HUES48 (cell line): Measurements from ENCODE around the gene BAG1.
A peak's percentile ranks its signal among the peaks of the same experiment; 100 is the strongest.

Experiments used
- H3K27ac ChIP-seq: one replicate; pipeline ENCODE4 v1.7.0; 2013; ENCODE audit warnings: low read depth, low read length, inconsistent platforms
- H3K27me3 ChIP-seq: 2 replicates; pipeline ENCODE4 v1.6.1; 2013; ENCODE audit warnings: mild to moderate bottlenecking, low read length; ENCODE audit not compliant: control insufficient read depth, insufficient read depth
- H3K36me3 ChIP-seq: 2 replicates; pipeline ENCODE4 v1.6.1; 2013; ENCODE audit warnings: low read length; ENCODE audit not compliant: control insufficient read depth, insufficient read depth
- H3K4me1 ChIP-seq: 2 replicates; pipeline ENCODE4 v1.6.1; 2013; ENCODE audit warnings: mild to moderate bottlenecking, low read length; ENCODE audit not compliant: control insufficient read depth, insufficient read depth
- H3K4me3 ChIP-seq: 2 replicates; pipeline ENCODE4 v1.5.1; 2013; ENCODE audit warnings: mild to moderate bottlenecking, low read depth, low read length
- H3K9ac ChIP-seq: 2 replicates; pipeline ENCODE4 v1.6.1; 2013; ENCODE audit warnings: mild to moderate bottlenecking, low read depth, low read length, moderate library complexity
- H3K9me3 ChIP-seq: 2 replicates; pipeline ENCODE4 v1.6.1; 2013; ENCODE audit warnings: low read length; ENCODE audit not compliant: control insufficient read depth, insufficient read depth

The BAG1 gene

DNA sequence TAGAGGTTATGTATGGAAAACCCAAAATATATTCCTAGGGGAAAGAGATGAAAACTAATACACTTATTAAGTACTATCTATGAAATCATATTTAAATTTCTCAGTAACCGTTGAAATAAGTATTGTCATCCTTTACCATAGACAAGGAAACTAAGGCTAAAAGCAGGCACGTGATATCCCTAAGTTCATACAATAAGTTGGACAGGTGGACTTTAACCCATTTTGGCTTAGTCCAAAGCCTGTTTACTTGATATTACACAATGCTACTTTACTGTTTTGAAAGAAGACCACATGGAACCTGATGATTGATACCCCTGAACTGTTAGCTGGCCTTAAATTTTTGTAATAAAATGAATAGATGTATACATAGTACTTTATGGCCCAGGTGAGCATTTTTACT, 29.3 kb upstream of the BAG1 start:
- no peak overlapping the region for H3K4me3 ChIP-seq
- no peak overlapping the region for H3K9ac ChIP-seq
- no peak overlapping the region for H3K27ac ChIP-seq
- peaks cover 61% of the 10 kb centered on the region for H3K36me3 ChIP-seq
- H3K4me1 ChIP-seq = no peaks in the 10 kb centered on the region
- H3K9me3 ChIP-seq = no peaks in the 10 kb centered on the region
- no peaks in the 10 kb centered on the region for H3K27me3 ChIP-seq

DNA sequence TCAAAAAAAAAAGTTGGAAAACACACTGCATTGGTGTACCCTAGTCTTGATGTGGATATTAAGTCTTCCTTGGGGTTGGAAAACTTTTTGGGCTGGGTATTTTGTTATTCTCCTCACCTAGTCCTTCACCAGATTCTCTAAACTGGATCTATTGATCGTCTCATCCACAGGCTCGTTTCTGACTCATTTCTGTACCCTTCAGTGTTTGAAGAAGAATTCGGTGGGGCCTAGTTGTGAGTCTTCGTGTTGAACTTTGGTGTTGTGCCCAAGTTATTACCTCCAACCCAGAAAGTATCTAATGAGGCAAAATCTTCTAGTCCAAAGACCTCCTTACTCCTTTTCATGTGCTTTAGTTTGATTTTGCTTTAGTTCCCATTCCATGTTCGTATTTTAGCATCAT, 27.4 kb upstream of the BAG1 start:
- H3K9ac ChIP-seq = no peak overlapping the region
- H3K9me3 ChIP-seq = no peaks in the 10 kb centered on the region
- no peaks in the 10 kb centered on the region for H3K4me1 ChIP-seq
- no peak overlapping the region for H3K27ac ChIP-seq
- H3K27me3 ChIP-seq = no peaks in the 10 kb centered on the region
- peaks cover 42% of the 10 kb centered on the region for H3K36me3 ChIP-seq
- H3K4me3 ChIP-seq = no peak overlapping the region

DNA sequence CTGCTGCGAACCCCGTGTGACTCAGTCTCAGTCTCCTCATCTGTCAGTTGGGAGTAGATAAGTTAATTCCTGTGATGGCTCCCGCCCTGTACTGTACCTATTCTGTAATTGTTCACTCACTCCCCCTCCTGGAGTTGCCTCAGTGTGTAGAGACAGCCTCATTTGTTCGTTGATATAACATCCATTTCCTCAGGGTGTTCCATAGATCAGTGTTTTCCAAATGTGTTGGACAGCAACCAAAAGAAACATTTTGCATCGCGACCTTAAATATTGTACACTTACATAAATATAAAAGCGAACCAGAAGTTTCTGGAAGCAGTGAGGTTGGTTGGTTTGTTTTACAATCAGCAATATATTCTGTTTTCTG, 26.5 kb upstream of the BAG1 start:
- Histone ChIP-seq H3K9me3 (no peaks in the 10 kb centered on the region), H3K27me3 (no peaks in the 10 kb centered on the region), H3K9ac (peak overlapping the region; percentile 81), H3K4me1 (no peaks in the 10 kb centered on the region), H3K27ac (peak overlapping the region; percentile 96), H3K4me3 (peak overlapping the region; percentile 95), H3K36me3 (peaks cover 33% of the 10 kb centered on the region)

DNA sequence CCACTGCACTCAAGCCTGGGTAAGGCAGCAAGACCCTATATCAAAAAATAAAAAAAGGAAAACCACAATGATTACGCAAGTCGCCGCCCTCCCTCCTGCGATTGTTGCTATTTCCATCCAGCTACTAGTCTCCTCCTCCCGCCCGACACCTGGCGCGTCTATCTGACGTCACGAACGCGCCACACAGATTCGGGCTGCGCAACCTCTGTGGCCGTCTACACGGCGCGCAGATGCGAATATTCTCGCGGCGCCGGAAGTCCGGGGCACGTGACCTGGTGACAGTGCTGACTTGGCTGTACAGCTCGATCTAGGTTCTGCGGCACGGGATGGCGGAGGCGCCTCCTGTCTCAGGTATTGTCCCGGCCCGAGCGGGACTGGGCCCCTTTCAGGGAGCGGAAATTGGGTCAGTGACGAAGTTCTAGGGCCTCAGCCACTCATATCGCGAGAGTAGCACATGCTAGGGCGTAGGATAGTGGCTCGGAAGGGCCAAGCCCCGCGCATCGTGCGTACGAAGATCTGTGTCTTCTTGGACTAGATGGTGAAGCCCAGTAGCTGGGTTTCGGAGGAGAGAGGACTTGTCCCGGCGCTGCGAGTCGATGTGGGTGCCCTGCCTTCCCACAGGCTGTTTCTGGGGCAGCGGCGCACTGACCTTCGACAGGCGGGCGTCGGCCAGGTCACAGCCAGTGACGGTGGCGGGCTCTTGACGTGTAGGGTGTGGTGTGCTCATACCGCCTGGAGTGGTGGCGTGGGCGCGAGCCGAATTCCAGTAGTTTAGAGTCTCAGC, 25.9 kb upstream of the BAG1 start, which contains the start of gene NFX1:
Gene NFX1 (plus strand): TSS at position 270 of the 784 bp plus-strand sequence. CDS start 57 bp downstream, at position 327.
- peak within 1 kb of the TSS; percentile 99 for H3K9ac ChIP-seq

DNA sequence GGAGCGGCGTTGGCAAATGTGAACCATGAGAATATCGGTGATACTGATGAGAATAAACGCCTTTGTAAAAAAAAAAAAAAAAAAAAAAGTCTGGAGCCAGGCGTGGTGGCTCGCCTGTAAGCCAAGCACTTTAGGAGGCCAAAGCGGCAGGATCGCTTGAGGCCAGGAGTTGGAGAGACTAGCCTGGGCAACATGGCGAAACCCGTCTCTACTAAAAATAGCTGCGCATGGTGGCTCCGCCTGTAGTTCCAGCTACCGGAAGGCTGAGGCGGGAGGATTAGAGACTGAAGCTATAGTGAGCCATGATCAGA, 25.4 kb upstream of the BAG1 start:
- Histone ChIP-seq H3K4me3 (peak overlapping the region; percentile 95), H3K36me3 (peaks cover 22% of the 10 kb centered on the region), H3K9ac (peak overlapping the region; percentile 99), H3K27me3 (no peaks in the 10 kb centered on the region), H3K4me1 (no peaks in the 10 kb centered on the region), H3K9me3 (no peaks in the 10 kb centered on the region), H3K27ac (peak overlapping the region; percentile 96)

More for the DNA sequence above, 25.9 kb upstream of the BAG1 start, which contains the start of gene NFX1:
- peak within 1 kb of the TSS; percentile 96 for H3K27ac ChIP-seq
- H3K4me3 ChIP-seq = peak within 1 kb of the TSS; percentile 95
- no peaks in the 10 kb centered on the region for H3K9me3 ChIP-seq
- peaks cover 27% of the 10 kb centered on the region for H3K36me3 ChIP-seq
- no peaks in the 10 kb centered on the region for H3K27me3 ChIP-seq
- no peaks in the 10 kb centered on the region for H3K4me1 ChIP-seq

DNA sequence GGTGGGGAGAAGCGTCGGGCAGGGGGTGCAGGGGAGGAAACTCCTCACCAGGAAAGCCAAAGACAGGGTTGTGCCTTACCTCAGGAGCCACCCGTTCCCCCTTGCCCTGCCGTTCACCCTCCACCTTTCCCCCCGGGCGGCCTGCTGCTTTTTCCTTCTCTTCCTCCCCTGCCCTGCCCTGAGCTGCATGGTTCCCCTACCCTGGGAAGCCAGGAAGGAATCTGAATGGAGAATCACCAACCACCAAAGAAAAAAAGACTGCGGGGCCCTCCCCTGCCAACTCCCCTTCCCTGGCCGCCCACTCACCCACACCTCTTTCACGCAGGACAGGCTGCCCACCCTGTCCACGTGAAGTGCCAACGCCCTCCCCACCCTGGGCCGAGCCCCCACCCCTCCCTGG, 25.0 kb upstream of the BAG1 start:
- 0 out of 2 replicates have a peak overlapping the region, but pooled peaks have one; percentile 40 for H3K9ac ChIP-seq
- no peaks in the 10 kb centered on the region for H3K4me1 ChIP-seq
- peak overlapping the region; percentile 96 for H3K27ac ChIP-seq
- no peaks in the 10 kb centered on the region for H3K9me3 ChIP-seq
- H3K36me3 ChIP-seq = peaks cover 18% of the 10 kb centered on the region
- peak overlapping the region; percentile 95 for H3K4me3 ChIP-seq
- H3K27me3 ChIP-seq = no peaks in the 10 kb centered on the region

DNA sequence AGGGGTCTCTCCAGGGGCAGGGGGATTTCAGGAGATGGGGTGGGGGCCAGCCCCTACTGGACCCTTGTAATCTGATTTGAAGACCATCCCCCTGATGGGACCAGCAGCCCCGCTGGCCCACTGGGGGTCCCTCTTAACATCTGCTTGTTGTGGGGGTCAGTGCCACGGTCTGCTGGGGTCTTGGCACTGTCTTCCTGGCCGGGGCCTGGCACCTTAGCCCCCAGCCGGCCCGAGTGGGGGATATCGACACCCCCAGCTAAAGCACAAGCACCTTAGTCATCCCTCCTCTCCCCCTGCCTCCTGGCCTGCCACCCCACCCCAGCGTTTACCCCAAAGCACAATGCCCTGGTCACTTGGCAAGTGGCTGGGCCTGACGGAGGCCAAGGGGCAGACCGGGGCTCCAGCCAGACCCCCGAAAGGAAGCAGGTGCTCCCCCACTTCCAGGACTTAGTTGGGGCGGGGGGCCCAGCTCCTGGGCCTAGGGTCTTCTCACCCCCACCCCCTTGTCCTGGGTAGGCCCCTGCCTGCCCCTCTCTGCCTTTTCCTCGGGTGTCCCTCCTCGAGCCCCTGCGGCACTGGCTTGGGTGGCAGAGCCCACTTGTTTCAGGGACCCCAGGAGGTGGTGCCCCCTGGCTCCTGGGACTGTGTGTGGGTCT, 24.4 kb upstream of the BAG1 start:
- Histone ChIP-seq H3K4me3 (no peak overlapping the region), H3K9ac (no peak overlapping the region), H3K36me3 (peaks cover 13% of the 10 kb centered on the region)

DNA sequence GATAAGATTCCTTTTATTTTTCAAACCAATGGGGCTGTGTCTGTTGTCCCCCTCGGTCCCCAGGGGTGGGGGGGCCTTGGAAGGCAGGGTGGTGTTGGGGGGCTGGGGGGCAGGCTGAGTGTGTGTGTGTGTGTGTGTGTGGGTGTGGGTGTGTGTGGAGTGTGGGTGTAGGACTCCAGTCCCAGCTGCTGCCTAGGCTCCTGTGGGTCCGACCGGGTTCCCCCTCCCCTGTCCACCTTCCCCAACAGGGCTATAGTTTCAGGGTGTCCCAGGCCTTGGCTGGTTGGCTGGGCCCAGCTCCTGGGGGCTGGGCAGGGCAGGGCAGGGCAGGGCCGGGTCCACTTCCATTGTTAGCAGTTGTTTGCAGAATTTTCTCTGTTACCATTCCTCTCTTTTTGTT, 23.7 kb upstream of the BAG1 start:
- H3K27me3 ChIP-seq = no peaks in the 10 kb centered on the region
- no peak overlapping the region for H3K9ac ChIP-seq
- no peak overlapping the region for H3K27ac ChIP-seq
- no peaks in the 10 kb centered on the region for H3K9me3 ChIP-seq
- 0 out of 2 replicates have a peak, but pooled peaks cover 8% of the 10 kb centered on the region for H3K36me3 ChIP-seq
- no peaks in the 10 kb centered on the region for H3K4me1 ChIP-seq
- H3K4me3 ChIP-seq = no peak overlapping the region

More for the DNA sequence above, 24.4 kb upstream of the BAG1 start:
- no peaks in the 10 kb centered on the region for H3K27me3 ChIP-seq
- no peaks in the 10 kb centered on the region for H3K4me1 ChIP-seq
- no peaks in the 10 kb centered on the region for H3K9me3 ChIP-seq
- peak overlapping the region; percentile 96 for H3K27ac ChIP-seq

DNA sequence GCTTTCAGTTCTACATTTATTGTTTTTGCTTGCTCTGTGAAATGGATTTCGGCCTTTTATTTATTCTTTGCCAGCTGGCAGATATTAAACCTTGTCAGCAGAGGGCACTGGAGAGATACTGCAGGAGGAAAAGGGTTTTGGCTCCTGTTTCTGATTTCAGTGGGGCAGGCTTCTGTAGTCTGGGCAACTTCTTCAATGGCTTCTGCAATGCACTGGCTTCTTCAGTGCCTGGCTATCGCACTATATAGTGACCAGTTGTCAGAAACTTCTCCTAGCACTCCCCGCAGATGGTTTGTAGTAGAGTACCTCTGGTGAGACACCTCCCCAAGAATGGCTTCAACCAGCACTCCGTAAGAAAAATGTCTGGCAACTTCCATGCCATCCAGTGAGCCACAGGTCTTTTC, 22.6 kb upstream of the BAG1 start:
- Histone ChIP-seq H3K27me3 (no peaks in the 10 kb centered on the region), H3K4me3 (no peak overlapping the region), H3K9me3 (no peaks in the 10 kb centered on the region), H3K27ac (peak overlapping the region; percentile 55), H3K4me1 (no peaks in the 10 kb centered on the region), H3K9ac (no peak overlapping the region), H3K36me3 (peaks cover 4% of the 10 kb centered on the region)

DNA sequence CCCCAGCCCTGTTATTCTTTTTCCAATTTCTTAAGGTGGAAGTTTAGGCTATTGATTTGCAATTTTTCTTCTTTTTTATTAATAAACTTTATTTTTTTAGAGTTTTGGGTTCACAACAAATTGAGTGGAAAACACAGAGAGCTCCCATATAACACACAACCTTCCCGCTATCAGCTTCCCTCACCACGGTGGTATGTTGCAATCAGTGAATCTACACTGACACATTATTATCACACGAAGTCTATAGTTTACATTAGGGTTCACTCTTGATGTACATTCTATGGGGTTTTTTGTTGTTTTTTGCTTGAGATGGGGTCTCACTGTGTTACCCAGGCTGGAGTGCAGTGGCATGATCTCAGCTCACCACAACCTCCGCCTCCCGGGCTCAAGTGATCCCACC, 21.0 kb upstream of the BAG1 start:
- Histone ChIP-seq H3K9me3 (no peaks in the 10 kb centered on the region), H3K36me3 (peaks cover 20% of the 10 kb centered on the region), H3K27me3 (no peaks in the 10 kb centered on the region), H3K27ac (no peak overlapping the region), H3K4me3 (no peak overlapping the region), H3K4me1 (no peaks in the 10 kb centered on the region), H3K9ac (no peak overlapping the region)

DNA sequence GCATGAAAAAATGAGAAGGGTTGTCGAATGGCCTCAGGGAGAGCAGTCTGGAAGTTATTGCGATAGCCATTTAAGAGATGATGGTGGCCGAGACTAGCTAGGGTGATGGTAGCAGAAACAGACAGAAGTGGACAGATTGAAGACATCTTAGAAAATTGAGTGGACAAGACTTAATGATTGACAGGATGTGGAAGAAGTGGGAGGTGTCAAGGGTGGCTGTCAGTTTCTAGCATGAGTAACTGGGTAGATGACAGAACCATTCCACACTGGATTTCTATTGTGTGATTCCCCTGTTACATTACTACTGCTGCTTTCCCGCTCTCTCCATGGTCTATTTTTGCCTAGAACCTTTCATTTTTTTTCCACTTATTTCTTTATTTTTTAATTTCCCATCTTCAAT, 13.0 kb upstream of the BAG1 start:
- H3K4me1 ChIP-seq = no peaks in the 10 kb centered on the region
- H3K4me3 ChIP-seq = no peak overlapping the region
- H3K9ac ChIP-seq = no peak overlapping the region
- no peaks in the 10 kb centered on the region for H3K9me3 ChIP-seq
- H3K27me3 ChIP-seq = no peaks in the 10 kb centered on the region
- no peak overlapping the region for H3K27ac ChIP-seq
- H3K36me3 ChIP-seq = peaks cover 86% of the 10 kb centered on the region
